Pancreas (tissue), 10 donors: Measurements from ENCODE around the gene LRFN2. TPM values are rescaled to one million over a fixed set of nuclear protein-coding genes. Genes with fewer than 3 reads are reported as not detected.

Source experiments
- ATAC-seq, 4 donors: fragments of 200-7000 bp; cut with Tn5 transposase; one replicate each; pipeline versions ENCODE4 v1.8.0 to v1.9.1; 2020; ENCODE audit warnings: mild to moderate bottlenecking in 4 of 4, moderate library complexity in 4 of 4
- DNase-seq, 6 donors: peaks; one replicate each; pipeline ENCODE4 v3.0.0-alpha.2; 2020
- FAIRE-seq: peaks from 2 replicates; lab custom pipeline; 2012; peaks lifted over from hg19 to GRCh38; lab: Jason Lieb, UNC
- H3K27ac ChIP-seq, 4 donors: fragments of 200-600 bp; sonication (generic); 1 replicate in 3 of 4; 2 replicates in 1 of 4; pipeline versions ENCODE4 v1.5.0 to v1.8.0; 2020
- H3K27me3 ChIP-seq, 4 donors: fragments of 200-600 bp; one replicate each; pipeline ENCODE4 v1.8.0; 2021
- H3K36me3 ChIP-seq, 3 donors: fragments of 200-600 bp; sonication (generic) in 1 of 3; one replicate each; pipeline versions ENCODE4 v1.5.0 to v1.8.0; 2020 to 2021
- H3K4me1 ChIP-seq, 3 donors: fragments of 200-600 bp; one replicate each; pipeline ENCODE4 v1.8.0; 2021
- H3K4me3 ChIP-seq, 4 donors: fragments of 200-600 bp; sonication (generic) in 2 of 4; one replicate each; pipeline versions ENCODE4 v1.5.0 to v1.8.0; 2020 to 2021
- H3K9me3 ChIP-seq, 4 donors: fragments of 200-600 bp; one replicate each; pipeline ENCODE4 v1.8.0; 2021
- CTCF ChIP-seq, 4 donors: fragments of 200-600 bp; sonication (generic) in 3 of 4; IDR thresholded peaks; one replicate each; pipeline versions ENCODE4 v1.5.0 to v1.8.0; 2021; ENCODE audit warnings: antibody characterized with exemption in 4 of 4
- WGBS, 2 donors: extraction: QIAGEN DNeasy Blood & Tissue Kit; methylation state at CpG; one replicate each; pipeline ENCODE4 v1.1.7; 2013; 5-methylcytosine and 5-hydroxymethylcytosine counted together
- intact Hi-C, 3 donors: fragments of 100-400 bp; cut with DNase I; formaldehyde crosslinking; loops; one replicate each; pipeline versions ENCODE4 v1.11.1 to v1.14.2; 2022
- polyA plus RNA-seq, 2 donors: library from polyadenylated mRNA; stranded (reverse); fragments of 200-250 nt; gene quantifications; one replicate each; pipeline ENCODE4 v1.2.3, GENCODE V29; 2013
- total RNA-seq, 6 donors: library from RNA; stranded (reverse); fragmentation: NEBNext Ultra II Directional in 4 of 6; extraction: Animal tissue kit (Norgen Biotek cat#: 25700) in 4 of 6; gene quantifications; one replicate each; pipeline versions ENCODE4 v1.2.1 to v1.2.4, GENCODE V29; 2021 to 2023
- donor health status: healthy with polysubstance abuse.
- donor health status: DM: no; HTN: no; CAD: no; lungs with moderate emphysema.
- donor health status: DM: no; HTN: no; CAD: no.
- donor health status: control.
- donor health status: control.
- donor health status: Bipolar disorder and iron deficiency.
- donor health status: DM: yes; HTN: yes; CAD: no.
- donor health status: DM: no; HTN: no; CAD: no.
- donor health status: DM: no; HTN: no; CAD: no.
- donor health status: DM: yes; HTN: yes; CAD: no.

Gene LRFN2
- total RNA-seq (under 1 TPM; 0.22 to 0.67 (median 0.53) TPM), polyA plus RNA-seq (1 to 10 TPM in 1 of 2 donors, under 1 TPM in 1; 0.72 to 1.5 TPM)

GRCh38 chr6:40587240-40588069, at the start of gene LRFN2:
TSS of gene LRFN2 (minus strand) at chr6:40587364.
- peak within 1 kb of the TSS; percentile 26 to 52 (median 31) for H3K4me3 ChIP-seq
- 0 to 1% methylated on average over 60 to 89 of the region's 89 CpGs for WGBS, 2 donors
- ATAC-seq (peak; percentile 97 to 98 (median 97)), DNase-seq (peak; percentile 69 to 94 (median 88)), FAIRE-seq (no peak)
- H3K4me1 ChIP-seq, result peaks cover 0 to 10% (median 0%) of the 10 kb centered on the region in 3 donors
- H3K9me3 ChIP-seq, result no peaks in the 10 kb centered on the region
- no peaks in the 10 kb centered on the region for H3K36me3 ChIP-seq
- intact Hi-C loops, result loop anchor here in 1 of 3 donors (10.0 kb wide), 1 partner anchor 263 kb away; no protein-coding TSS in a partner anchor
- peak; percentile 48 to 76 (median 60) for TF ChIP-seq CTCF (IDR thresholded peaks at IDR 0.05)
- no peaks in the 10 kb centered on the region for H3K27me3 ChIP-seq
- peak within 1 kb of the TSS; percentile 62 to 67 (median 64) for H3K27ac ChIP-seq

DNA sequence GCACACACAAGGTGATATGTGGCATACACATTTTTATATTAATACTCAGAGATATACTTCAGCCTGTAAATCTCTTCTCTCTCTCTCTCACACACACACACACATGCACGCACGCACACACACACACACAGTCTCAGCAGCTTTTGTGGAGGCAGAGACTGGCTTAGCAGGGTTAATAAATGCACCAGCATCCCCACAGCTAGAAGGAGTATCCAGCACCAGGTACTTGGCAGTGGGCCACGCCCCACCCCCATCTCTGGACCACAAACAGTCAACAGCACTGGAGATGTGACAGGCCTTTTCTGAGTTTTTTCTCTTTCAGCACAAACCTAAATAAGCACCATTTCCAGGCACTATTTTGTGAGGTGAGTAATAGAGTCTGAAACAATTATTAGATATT, 47.3 kb upstream of the LRFN2 start:
- 56 to 72% methylated on average over 3 of the region's 3 CpGs for WGBS, 2 donors
- no peak for FAIRE-seq
- no peak for ATAC-seq

GRCh38 chr6:40631744-40632143, 44.6 kb upstream of the LRFN2 start:
- 80 to 82% methylated on average over 7 of the region's 7 CpGs for WGBS, 2 donors
- FAIRE-seq (no peak), DNase-seq (no peak), ATAC-seq (no peak)
- Histone ChIP-seq H3K27ac (no peak overlapping the region), H3K27me3 (no peaks in the 10 kb centered on the region), H3K4me1 (no peaks in the 10 kb centered on the region), H3K36me3 (no peaks in the 10 kb centered on the region), H3K9me3 (no peaks in the 10 kb centered on the region), H3K4me3 (no peak overlapping the region)
- no peak for TF ChIP-seq CTCF (IDR thresholded peaks at IDR 0.05)
- intact Hi-C loops, result no loop called here

More for the DNA sequence above, 47.3 kb upstream of the LRFN2 start:
- peak in 2 of 6 donors; percentile 12 to 34 for DNase-seq
- no peak for TF ChIP-seq CTCF (IDR thresholded peaks at IDR 0.05)
- no peak overlapping the region for H3K27ac ChIP-seq
- H3K4me1 ChIP-seq, result no peaks in the 10 kb centered on the region
- no peaks in the 10 kb centered on the region for H3K9me3 ChIP-seq
- intact Hi-C loops, result no loop called here
- no peak overlapping the region for H3K4me3 ChIP-seq
- H3K27me3 ChIP-seq, result no peaks in the 10 kb centered on the region
- no peaks in the 10 kb centered on the region for H3K36me3 ChIP-seq

DNA sequence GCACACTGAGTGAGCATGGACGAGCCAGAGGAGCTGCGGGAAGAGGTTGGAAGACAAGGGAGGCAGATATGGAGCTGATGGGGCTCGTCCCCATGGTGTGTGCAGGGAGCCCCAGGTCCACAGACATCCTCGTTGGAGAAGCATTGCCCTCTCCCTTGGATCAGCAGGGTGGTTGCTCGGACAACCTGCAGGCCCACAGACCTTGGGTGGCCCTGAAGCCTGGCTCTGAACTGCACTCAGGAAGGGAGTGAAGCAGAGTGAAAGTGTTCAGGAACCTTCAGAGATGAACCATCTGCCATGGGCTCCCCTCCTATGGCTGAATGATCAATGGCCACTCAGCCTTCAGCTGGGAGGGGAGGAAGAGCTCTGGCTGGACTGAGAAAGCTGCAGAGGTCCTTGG, 43.3 kb upstream of the LRFN2 start:
- no peak overlapping the region for H3K27ac ChIP-seq
- no peaks in the 10 kb centered on the region for H3K4me1 ChIP-seq
- TF ChIP-seq CTCF (IDR thresholded peaks at IDR 0.05), result no peak
- no peaks in the 10 kb centered on the region for H3K36me3 ChIP-seq
- H3K4me3 ChIP-seq, result no peak overlapping the region
- FAIRE-seq (no peak), DNase-seq (no peak), ATAC-seq (no peak)
- no peaks in the 10 kb centered on the region for H3K9me3 ChIP-seq
- H3K27me3 ChIP-seq, result no peaks in the 10 kb centered on the region
- intact Hi-C loops, result no loop called here
- 64 to 85% methylated on average over 5 of the region's 5 CpGs for WGBS, 2 donors

- Histone ChIP-seq H3K27me3 (no peaks in the 10 kb centered on the region), H3K9me3 (no peaks in the 10 kb centered on the region), H3K4me1 (no peaks in the 10 kb centered on the region), H3K36me3 (no peaks in the 10 kb centered on the region), H3K27ac (no peak overlapping the region), H3K4me3 (no peak overlapping the region)
- WGBS, 2 donors, result 50 to 59% methylated on average over 6 of the region's 6 CpGs
- TF ChIP-seq CTCF (IDR thresholded peaks at IDR 0.05), result no peak
- intact Hi-C loops, result no loop called here
- DNase-seq (no peak), ATAC-seq (no peak), FAIRE-seq (no peak)
These were observed 42.9 kb upstream of the LRFN2 start for GRCh38 chr6:40630051-40630450.
